ENCODE measurements around the gene EEF1A1.

- no peak for TF ChIP-seq CTCF (IDR thresholded peaks at IDR 0.05; ENCODE audit: insufficient read depth, low read depth, low read length)
- no peak for TF ChIP-seq EZH2 (IDR thresholded peaks at IDR 0.05; ENCODE audit: insufficient read depth, low read length)
Observed at GRCh38 chr6:73565767-73566485, 45.1 kb upstream of the EEF1A1 start.
